LNCaP clone FGC (cell line): ENCODE results near the gene SGO1.

Source experiments
- DNase-seq: peaks from one replicate; pipeline ENCODE4 v3.0.0-alpha.2; 2011; ENCODE audit warnings: low read depth
- H3K4me3 ChIP-seq: 2 replicates; pipeline ENCODE4 v1.5.1; 2011; ENCODE audit warnings: mild to moderate bottlenecking, low read depth, low read length, control low read depth
- TF ChIP-seq, protein P1 (sequence below): IDR thresholded peaks from 2 replicates; pipeline ENCODE4 v1.5.1; 2012; ENCODE audit warnings: mild to moderate bottlenecking; ENCODE audit not compliant: control insufficient read depth, insufficient read depth; ENCODE audit errors: extremely low read depth

SGO1 gene

DNA sequence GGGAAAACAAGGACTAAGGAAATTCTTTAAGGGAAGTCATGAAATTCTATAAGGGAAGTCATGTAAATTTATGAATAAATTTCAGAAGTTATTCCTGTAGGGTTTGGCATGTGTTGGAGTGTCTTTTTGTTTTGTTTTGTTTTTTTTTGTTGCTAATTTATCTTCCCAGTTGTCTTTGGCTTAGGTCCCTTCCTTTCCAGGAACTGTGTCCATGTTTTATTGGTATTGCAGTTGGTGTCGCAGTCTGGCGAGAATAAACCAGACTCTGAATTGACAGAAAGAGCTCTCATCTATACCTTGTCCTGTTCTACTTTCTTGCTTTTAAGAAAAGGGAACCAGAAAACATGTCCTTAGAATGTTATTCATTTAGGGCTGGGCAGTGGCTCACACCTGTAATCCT lies 57.6 kb downstream of the SGO1 start:
- peak; percentile 10 for DNase-seq
- TF ChIP-seq, protein P1, sequence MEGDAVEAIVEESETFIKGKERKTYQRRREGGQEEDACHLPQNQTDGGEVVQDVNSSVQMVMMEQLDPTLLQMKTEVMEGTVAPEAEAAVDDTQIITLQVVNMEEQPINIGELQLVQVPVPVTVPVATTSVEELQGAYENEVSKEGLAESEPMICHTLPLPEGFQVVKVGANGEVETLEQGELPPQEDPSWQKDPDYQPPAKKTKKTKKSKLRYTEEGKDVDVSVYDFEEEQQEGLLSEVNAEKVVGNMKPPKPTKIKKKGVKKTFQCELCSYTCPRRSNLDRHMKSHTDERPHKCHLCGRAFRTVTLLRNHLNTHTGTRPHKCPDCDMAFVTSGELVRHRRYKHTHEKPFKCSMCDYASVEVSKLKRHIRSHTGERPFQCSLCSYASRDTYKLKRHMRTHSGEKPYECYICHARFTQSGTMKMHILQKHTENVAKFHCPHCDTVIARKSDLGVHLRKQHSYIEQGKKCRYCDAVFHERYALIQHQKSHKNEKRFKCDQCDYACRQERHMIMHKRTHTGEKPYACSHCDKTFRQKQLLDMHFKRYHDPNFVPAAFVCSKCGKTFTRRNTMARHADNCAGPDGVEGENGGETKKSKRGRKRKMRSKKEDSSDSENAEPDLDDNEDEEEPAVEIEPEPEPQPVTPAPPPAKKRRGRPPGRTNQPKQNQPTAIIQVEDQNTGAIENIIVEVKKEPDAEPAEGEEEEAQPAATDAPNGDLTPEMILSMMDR = no peak
- H3K4me3 ChIP-seq = no peak overlapping the region

- TF ChIP-seq, protein P1 = no peak
- no peak for DNase-seq
- no peak overlapping the region for H3K4me3 ChIP-seq
These were observed 60.1 kb downstream of the SGO1 start for GRCh38 chr3:20125897-20126296.

- DNase-seq = no peak
- H3K4me3 ChIP-seq = no peak overlapping the region
- TF ChIP-seq, protein P1 = no peak
These were observed 60.7 kb downstream of the SGO1 start for GRCh38 chr3:20125289-20125688.

DNA sequence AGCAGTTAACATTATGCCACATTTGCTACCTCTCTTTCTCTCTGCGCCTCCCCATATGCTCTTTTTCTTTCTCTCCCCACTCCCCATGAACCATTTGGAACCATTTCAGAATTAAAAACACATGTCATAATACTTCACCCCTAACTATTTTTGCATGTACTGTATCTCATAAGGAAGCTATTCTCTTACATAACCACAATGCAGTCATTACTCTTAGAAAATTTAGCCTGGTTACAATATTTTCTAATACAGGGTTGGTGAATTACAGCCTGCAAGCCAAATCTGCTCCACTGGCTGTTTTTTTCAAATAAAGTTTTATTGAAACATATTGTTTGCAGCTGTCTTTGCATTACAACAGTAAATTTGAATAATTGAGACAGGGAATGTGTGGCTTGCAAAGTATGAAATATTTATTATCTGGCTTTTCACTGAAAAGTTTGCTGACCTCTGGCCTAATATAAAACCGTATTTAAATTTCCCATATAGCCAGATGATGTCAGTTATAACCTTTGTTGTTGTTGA lies 62.8 kb downstream of the SGO1 start:
- DNase-seq = no peak
- TF ChIP-seq, protein P1 = no peak
- H3K4me3 ChIP-seq = no peak overlapping the region

GRCh38 chr3:20121088-20121487 lies 64.9 kb downstream of the SGO1 start:
- DNase-seq = no peak
- TF ChIP-seq, protein P1 = no peak
- no peak overlapping the region for H3K4me3 ChIP-seq
